Suppressor macrophage treated with lipopolysaccharide for 1 hour (primary cell): Measurements from ENCODE around the gene ASXL2.
A peak's percentile ranks its signal among the peaks of the same experiment; 100 is the strongest.

Source experiments
- DNase-seq, 3 donors: peaks; one replicate each; pipeline ENCODE4 v3.0.0-alpha.2; 2020 to 2022

Gene ASXL2

DNA sequence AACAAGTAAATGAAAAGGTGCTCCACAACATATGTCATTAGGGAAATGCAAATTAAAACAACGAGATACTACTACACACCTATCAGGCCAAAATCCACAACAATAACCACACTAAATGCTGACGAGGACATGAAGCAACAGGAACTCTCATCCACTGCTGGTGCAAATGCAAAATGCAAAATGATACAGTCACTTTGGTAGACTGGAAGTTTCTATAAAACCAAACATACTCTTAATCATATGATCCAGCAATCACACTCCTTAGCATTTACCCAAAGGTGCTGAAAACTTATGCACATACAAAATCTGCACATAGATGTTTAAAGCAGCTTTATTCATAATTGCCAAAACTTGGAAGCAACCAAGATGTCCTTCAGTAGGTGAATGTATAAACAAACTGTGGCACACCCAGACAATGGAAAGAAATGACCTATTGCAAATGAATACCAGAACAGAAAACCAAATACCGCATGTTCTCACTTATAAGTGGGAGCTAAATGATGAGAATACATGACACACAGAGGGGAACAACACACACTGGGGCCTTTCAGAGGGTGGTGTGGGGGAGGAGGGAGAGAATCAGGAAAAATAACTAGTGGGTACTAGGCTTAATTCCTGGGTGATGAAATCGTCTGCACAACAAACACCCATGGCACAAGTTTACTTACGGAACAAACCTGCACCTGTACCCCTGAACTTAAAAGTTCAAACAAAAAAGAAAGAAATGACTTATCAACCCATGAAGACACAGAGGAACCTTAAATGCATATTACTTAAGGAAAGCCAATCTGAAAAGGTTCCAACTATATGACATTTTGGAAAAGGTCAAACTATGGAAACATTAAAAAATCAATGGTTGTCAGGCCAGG is 80.4 kb downstream of the ASXL2 start:
- DNase-seq: no peak

DNA sequence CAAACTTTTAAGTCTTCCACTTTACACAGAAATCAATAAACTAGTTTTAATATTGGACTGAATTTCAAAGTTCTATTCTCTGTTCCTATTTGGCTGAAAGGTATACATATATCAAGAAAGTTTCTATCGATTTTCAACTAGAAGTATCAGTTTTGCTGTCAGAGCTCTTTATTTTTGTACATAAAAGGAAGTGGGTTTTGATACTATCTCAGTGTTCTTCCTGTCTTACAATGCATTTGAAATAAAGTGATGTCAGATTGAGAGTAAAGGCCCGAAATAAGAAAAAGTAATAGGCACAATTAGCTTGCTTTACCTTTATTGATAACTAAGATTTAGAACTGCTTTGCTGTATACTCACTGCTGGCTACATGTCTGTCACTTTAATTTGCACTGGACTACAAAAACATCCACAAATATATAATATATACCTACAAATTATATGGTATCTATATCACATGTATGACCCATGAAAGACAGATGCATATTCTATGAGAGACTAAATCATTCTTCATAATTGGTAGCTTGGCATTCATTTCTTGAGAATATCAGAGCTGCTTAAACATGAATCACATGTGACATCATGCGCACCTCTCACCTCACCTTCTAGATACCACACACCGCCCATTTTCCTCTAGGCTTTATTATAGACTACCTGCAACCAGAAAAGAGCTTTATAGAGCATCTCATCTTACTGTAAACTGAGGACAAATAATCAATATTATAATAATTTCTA is 83.6 kb downstream of the ASXL2 start:
- no peak for DNase-seq

DNA sequence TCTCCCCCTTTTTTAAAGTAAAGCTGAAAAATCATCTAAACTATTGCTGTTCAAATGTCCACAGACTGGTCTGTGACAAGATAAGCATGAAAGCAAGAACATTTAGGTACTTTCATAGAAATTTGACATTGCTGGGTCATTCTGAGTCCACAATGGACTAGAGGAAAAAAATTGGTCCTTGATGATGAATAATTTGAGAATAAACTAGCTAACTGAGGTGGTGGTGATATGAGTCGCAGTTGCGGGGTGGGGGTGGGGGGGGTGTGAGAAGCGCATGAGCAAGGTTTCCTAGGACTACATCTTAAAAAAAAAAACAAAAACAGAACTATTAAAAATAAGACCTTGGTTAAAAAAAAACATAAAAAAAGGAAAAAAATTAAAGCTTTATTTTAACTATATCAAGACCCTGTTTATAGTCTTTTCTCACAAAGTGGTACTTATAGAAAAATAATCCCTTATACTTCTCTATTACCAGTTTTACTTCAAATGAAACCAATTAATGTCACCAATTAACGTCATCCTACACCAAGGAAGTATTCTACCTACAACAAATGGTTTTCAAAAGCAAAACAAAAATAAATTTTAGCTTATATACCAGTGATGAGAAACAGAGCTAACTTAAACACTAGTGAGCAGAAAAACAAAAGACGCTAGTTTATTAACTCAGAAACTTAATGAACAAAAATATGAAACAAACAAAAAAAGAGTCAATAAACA is 88.1 kb downstream of the ASXL2 start:
- DNase-seq: no peak

DNA sequence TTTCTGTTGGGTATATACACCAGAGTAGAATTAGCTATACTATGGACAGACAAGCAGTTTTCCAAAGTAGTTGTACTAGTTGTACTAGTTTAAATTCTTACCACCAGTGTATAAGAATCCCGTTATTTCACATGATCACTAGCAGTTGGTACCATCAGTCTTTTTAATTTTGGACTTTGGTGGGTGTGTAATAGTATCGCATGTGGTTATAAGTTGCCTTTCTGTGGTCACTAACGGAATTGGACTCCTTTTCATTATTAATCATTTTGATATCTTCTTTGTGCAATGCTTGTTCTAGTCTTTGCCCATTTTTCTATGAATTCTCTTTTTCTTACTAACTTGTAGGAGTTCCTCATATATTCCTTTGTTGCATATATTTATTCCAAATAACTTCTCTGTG is 89.8 kb downstream of the ASXL2 start:
- no peak for DNase-seq

DNA sequence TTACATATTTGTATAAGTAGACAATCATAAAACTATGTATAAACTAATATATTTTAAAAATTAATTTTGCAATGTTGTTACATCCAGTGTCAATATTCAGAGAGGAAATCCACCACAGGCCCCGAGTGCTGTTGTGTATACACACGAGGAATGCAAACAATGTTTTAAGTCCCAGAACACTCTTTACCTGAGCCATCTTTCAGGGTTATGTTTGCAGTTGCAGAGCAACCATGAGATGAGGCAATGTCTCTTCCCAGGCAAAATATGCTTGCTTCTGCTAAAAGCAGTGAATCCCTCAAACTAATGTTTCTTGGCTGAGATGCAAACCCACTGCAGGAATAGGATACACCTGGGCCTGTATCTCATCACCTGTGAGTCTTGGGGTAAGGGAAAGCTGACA is 91.3 kb downstream of the ASXL2 start:
- DNase-seq: no peak

DNA sequence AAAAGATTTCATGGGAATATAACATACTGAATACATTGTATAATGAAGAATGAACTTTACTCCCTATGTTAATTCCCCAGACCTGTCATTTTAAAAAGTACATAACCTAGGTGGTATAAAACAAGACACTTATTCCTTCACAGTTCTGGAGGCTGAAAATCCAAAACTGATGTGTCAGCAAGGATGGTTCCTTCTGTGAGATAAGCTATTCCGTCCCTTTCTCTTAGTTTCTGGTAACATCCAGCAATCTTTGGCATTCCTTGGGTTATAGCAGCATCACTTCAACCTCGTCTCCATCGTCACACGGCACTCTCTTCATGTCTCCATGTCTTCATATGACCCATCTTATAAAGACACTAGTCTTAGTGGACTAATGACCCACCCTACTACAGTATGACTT is 93.9 kb downstream of the ASXL2 start:
- no peak for DNase-seq

DNA sequence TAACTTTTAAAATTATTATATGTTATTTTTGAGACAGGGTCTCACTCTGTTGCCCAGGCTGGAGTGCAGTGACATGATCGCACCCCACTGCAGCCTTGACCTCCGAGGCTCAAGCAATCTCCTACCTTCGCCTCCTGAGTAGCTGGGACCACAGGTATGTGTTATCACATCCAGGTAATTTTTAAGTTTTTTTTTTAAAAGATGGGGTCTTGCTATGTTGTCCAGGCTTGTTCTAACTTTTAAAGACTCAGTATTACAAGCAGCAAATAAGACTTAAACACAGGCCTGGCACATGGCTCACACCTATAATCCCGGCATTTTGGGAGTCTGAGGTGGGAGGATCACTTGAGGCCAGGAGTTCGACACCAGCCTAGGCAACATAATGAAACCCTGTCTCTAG is 101.2 kb downstream of the ASXL2 start:
- no peak for DNase-seq

DNA sequence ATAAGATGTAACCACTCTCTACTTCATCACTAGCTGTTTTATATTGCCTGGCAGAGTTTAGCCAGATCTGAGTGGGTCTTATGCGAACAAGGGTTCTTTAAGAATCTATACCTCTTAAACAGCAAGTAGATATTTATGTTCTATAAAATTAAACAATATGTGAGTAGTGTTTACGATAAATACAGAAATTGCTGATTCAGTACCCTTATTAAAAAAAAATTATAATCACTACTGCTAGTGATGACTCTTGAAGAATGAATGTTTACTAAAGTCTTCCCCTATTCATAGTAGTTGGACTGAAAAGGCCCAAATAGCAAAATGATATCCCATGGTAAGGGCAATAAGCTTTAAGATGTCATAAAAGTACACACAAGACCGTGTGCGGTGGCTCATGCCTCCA is 106.2 kb downstream of the ASXL2 start:
- DNase-seq: no peak

DNA sequence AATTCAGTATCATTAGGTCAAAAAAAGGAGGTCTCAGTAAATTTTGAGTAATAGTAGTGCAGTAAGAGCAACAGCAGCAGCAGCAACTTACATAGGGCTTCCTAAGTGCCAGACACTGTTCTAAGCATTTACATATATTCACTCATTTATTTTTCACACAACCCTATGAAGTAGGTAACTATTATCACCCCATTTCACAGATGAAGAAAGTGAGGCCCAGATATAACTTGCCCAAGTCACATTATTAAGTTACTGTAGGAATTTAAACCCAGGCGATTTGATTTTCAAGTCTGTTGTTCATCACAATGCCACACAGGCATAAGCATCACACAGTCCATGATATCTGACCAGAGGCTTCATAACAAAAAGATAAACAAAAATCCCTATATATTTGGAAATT is 114.7 kb downstream of the ASXL2 start:
- no peak for DNase-seq

DNA sequence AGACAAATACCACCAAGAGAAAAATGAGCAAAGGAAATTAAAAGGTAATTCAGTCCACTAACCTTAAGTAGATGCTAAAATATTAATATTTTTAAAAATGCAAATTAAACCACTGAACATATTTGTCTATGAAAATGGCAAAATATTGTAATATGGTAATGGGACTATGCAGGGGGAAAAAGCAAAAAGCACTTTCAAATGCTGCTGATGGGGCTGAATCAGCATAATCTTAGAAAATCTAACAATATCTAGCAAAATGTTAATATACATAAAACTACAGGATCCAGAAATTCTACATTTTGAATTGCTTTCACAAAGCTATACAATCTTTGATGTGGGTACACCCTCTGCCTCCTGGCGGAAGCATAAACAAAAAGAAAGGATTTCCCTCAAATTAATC is 118.0 kb downstream of the ASXL2 start:
- no peak for DNase-seq

DNA sequence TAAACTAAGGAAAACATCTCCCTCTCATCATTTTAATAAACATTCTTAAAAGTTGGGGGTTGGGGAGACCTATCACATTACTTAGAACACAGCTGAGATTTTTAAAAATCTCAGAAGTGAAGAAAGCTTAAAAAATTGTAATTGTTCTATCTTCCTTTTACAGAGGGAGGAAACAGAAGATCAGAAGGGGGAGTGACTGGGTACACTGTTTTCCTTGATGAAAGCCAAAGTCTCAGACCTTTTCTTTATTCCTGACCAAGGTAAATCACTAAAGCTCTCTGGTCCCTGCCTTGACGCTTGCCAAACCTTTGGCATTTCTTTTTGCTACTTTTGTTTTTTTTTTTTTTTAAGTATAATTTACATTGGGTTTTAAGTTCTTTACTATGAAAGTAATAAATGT is 119.9 kb downstream of the ASXL2 start:
- no peak for DNase-seq

DNA sequence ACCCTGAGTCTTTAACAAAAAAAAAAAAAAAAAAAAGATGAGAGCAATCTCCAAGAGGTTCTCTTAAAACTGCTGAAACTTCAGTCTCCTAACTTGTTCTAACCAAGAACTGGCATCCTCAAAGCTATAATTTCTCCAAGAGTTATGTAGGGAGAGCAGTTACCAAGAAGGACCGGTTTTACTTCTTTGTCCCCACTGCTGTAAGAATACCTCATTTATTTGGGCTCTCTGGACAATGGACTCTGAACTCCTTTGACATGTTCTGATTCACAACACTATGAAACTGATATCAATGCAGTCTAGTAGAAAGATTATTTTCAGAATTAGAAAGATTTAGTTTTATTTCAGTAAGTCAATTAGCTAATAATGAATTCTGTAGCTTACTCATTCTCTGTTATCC is 120.4 kb downstream of the ASXL2 start:
- no peak for DNase-seq

DNA sequence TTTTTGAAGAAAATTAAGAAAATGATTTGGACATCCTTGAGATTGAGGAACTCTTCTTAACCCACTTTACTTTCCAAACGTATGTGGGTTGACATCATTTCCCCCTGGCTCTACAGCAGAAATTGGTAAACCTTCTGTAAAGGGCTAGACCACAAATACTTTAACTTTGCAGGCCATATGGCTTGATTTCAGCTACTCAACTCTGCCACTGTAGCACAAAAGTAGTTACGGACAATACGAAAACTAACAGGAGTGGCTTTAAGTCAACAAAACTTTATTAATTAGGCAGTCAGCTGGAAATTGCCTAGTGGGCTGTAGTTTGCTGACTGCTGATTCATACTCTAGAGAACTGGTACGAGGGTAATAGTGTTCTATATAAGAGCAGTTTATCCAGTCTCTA is 121.8 kb downstream of the ASXL2 start:
- peak; percentile 59 to 76 (median 73) for DNase-seq

DNA sequence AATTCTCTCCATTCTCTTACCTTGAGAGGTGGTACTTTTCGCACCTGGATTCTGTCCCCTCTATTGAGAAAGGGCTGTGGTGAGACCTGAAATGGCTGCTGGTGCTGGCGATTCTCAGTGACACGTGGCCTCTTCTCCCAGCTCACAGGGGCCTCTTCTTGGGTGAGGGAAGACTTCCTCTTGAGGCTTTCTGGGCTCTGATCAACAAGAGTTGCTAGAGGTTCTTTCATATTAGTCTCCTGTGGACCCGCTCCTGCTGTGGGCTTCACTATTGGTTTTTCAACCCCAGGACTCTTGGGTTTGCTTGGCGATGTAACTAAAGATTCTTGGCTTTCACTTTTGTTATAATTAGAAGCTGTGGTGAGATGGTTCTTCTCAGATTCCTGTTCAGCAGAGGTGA is 128.6 kb downstream of the ASXL2 start:
- no peak for DNase-seq

DNA sequence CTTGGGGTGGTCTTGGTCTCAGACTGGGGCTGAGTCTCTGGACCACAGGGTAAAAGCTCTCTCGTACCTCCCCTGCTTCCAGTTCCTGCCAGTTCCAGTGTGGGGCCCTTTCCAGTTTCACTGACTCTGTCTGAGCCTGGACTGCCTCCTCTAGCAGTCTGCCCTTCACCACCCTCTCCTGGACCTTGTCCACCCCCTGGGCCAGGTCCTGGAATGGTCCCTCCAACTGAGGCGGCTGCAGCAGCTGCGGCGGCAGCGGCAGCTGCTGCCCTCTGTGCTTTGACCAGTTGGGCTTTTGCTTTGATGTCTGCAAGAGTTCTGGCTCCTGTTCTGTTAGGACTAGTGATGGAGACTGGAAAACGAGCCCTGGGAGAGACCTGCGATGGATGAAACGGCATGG is 134.2 kb downstream of the ASXL2 start:
- DNase-seq: no peak

DNA sequence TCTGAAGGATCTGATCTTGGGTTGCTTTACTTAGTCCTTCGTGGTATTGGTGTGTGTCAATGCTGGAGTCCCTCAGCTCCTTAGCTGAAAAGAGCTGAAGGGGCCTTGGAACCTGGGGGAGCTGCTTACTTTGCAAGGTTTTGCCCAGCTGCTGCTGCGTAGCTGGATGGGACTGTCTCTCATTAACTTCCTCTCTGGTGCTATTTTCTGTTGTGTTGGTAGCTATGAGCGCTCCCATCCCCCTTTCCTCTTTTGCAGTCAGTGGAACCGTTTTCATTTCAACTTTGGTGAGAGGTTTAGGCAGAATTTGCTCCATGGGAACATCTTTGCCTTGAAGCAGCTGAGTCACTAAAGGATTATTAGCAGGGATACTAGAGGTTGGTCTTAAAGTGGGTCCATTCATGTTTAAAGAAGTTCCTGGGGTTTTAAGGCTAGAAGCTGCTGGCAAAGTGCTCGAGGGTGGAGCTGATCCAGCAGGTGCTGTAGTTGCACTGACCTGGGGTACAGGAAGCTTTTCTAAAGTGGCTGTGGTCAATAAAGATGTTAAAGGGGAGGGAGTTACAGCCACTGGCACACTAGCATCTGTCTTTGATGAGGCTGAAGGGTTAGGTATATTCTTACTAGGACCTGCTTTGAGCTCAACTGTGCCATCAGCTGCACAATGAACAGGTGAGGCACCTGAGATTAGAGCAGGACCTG is 135.0 kb downstream of the ASXL2 start:
- DNase-seq: peak; percentile 18 to 33 (median 20)

DNA sequence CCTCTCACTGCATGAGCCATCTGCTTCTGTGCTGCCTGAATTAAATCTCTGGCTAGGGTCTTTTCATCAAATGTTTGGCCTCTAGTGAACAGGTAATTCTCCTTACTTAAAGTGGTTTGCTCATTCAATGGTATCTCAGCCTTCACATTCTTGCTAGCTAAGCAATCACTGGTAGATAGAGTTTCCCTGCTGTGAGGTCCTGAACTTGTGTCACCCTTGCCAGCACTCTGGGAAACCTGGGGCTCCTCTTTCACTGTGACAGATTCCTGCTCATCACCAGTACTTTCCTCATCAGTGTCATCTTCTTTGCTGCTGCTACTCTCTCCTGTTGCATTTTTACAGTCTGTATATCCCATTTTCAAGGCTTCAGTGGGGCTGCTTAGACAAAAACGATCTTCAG is 135.8 kb downstream of the ASXL2 start:
- DNase-seq: no peak

DNA sequence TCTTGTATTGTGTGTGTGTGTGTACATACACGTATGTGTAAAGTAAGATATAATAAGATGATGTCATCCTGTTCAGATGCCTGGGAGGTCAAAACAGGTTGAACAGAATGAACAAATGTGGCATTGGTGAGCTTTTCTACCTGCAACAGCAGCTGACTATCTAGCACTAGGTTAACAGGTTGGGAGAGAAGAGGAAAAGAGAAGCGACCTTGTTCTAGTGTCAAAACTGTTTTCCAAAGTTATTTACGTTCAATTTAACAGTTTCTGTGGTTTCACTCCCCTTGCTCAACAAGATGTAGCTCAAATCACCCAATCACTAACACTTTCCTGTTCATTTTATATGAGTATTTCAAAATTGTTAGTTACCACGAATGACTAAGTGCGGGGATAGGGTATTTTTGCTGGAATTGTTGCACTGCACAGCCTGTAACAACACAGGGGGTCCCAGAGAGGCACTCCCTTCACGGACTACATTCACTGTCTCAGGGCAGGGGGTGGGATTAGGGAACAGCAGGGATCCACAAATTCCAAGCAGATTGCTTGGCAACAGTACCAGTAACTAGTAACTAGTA is 137.4 kb downstream of the ASXL2 start:
- DNase-seq: peak in 2 of 3 donors; percentile 10 to 18

DNA sequence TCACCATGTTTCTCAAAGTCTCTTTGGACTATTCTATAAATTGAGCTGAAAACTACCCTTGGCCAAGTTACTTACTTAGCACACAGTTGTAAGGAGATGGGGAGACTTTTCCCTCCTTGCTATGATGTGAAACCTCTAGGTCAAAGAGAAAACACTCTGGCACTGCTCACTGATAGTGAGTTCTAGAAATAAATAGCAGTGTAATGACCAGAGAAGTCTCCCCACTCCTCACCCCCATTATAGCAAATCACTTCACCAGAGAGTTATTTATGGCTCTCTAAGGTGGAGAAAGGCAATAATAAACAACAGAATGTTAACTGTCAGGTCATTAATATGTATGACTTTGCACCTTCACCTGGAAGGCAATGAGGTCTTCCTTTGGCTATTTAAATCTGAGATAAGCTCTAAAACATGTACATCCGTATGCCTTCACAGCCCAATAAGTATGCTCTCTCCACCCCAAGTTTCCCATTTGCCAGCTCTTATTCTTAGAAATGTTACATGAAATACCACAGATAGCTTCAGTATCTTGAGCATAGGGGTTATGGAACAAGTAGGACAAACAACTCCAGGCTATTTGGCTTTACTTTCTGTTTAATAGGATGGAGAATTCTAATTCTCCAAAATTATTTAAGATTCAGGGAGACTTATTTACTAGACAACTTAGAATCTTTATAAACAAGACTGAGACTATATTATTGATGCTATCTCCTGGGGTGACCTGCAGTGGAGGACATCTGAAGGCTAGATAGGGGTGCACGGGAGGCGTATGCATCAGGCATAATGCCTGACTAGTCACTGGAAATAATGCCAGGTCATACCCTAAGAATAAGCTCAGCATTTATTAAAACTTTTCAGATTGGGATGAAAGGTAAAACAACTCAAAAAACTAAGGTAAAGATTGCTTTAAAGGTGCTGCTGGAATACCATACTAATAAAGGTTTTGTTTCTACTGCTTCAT is 139.6 kb downstream of the ASXL2 start:
- no peak for DNase-seq

DNA sequence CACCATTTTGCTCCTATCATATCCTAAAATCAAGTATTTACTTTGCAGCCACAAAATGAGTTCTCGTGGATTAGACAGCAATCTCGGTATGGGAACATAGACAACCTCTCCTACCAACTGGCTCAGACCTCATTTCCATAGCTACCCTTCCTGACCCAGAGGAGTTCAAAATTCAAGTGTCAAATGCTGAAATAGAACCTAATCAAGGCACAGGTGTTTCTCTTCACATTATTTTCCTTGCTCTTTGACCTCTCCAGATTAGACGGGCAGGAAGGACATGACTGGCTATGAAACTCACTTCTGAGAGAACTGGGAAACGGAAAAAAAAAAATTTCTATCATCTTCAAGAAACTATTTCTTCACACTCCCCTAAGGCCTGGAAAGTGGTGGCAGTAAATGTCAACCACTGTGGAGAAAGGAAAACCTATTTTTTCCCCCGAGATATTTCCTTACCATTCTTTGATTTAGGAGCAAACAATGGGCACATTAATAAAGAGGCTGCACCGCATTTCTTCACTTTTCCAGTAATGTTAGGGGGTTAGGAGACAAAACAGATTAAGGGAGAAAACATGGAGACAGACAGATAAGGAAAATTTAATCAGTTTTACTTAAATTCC is 141.3 kb downstream of the ASXL2 start:
- DNase-seq: no peak

DNA sequence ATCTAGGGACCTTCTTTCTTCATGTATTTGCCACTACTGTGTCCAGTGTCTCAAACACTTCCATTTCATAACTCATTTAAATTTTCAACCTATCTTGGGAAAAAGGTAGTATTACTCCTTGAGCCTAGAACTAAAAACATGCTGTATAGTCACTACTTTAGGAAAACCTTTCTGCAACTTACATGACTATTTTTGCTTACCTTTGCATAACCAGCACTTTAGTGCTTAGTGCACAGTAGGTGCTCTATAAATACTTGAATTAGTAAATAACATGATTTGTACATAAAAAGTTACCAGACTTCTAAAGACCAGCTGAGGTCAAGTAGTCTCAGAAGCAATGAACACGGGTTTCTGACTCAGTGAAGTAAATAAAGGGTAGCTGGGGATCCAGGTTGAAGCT is 142.5 kb downstream of the ASXL2 start:
- DNase-seq: no peak
